Endothelial cell of umbilical vein (primary cell): Measurements from ENCODE around the gene P2RY6. TPM values are rescaled to one million over a fixed set of nuclear protein-coding genes. Genes with fewer than 3 reads are reported as not detected.

Experiments used
- BruUV-seq: library from RNA; stranded (reverse); fragments of 400-500 nt; replicated peaks from 2 replicates; lab custom pipeline; 2021; lab: Mats Ljungman, UMichigan
- CTCF ChIA-PET: fragments of 300-600, 350-600 bp; sonication (Branson Sonifier 250); formaldehyde crosslinking; loops from one replicate; lab custom pipeline; 2021; ENCODE audit warnings: antibody characterized with exemption, inconsistent platforms; lab: Charles Lee
- POLR2A ChIA-PET: fragments of 300-600, 350-600 bp; sonication (Branson Sonifier 250); formaldehyde crosslinking; loops from one replicate; lab custom pipeline; 2021; ENCODE audit warnings: antibody characterized with exemption, inconsistent platforms; lab: Charles Lee
- DNase-seq: peaks from one replicate; pipeline ENCODE4 v3.0.0-alpha.2; 2011; ENCODE audit warnings: low read depth, low spot score
- FAIRE-seq: peaks from 2 replicates; lab custom pipeline; 2011; peaks lifted over from hg19 to GRCh38; lab: Jason Lieb, UNC
- H2AFZ ChIP-seq: 2 replicates; pipeline ENCODE4 v1.6.0; 2012; ENCODE audit warnings: low read depth, low read length, control low read depth, inconsistent platforms
- H3K27ac ChIP-seq: 2 replicates; pipeline ENCODE4 v1.5.1; 2011; ENCODE audit warnings: low read depth, mild to moderate bottlenecking, control low read depth, low read length, moderate library complexity; ENCODE audit not compliant: insufficient read depth
- H3K27me3 ChIP-seq, 2 experiments: 2 replicates each; pipeline versions ENCODE4 v1.6.0 to v1.6.1; 2011; ENCODE audit warnings: low read length in 2 of 2, mixed read lengths in 1 of 2; ENCODE audit not compliant: control insufficient read depth in 2 of 2, insufficient read depth in 2 of 2
- H3K36me3 ChIP-seq, 2 experiments: 2 replicates in 1 of 2; 3 replicates in 1 of 2; pipeline ENCODE4 v1.5.1; 2011; ENCODE audit warnings: low read length in 2 of 2, mild to moderate bottlenecking in 1 of 2, moderate library complexity in 1 of 2; ENCODE audit not compliant: control insufficient read depth in 2 of 2, insufficient read depth in 2 of 2; ENCODE audit errors: extremely low read depth in 1 of 2
- H3K4me1 ChIP-seq: 3 replicates; pipeline ENCODE4 v1.5.1; 2011; ENCODE audit warnings: mild to moderate bottlenecking, low read length; ENCODE audit not compliant: control insufficient read depth, insufficient read depth; ENCODE audit errors: extremely low read depth
- H3K4me2 ChIP-seq: 2 replicates; pipeline ENCODE4 v1.6.1; 2011; ENCODE audit warnings: low read length, control low read depth, mixed read lengths; ENCODE audit not compliant: insufficient read depth
- H3K4me3 ChIP-seq, 3 experiments: fragments of 200-600 bp in 1 of 3; sonication (generic), shearing (Covaris generic) in 1 of 3; replicated peaks in 1 of 3; 2 replicates each; pipeline ENCODE4 v1.5.1; 2011 to 2016; ENCODE audit warnings: control low read depth in 3 of 3, low read length in 3 of 3, mild to moderate bottlenecking in 2 of 3, inconsistent platforms in 1 of 3, low read depth in 1 of 3, moderate library complexity in 1 of 3; ENCODE audit not compliant: insufficient read depth in 1 of 3
- H3K79me2 ChIP-seq: 2 replicates; pipeline ENCODE4 v1.6.0; 2012; ENCODE audit warnings: low read length, inconsistent platforms; ENCODE audit not compliant: control insufficient read depth, insufficient read depth
- H3K9ac ChIP-seq: replicated peaks from 2 replicates; pipeline ENCODE3; 2011; ENCODE audit warnings: low read length, control low read depth; ENCODE audit not compliant: insufficient read depth; ENCODE audit errors: extremely low read depth
- H3K9me1 ChIP-seq: replicated peaks from 3 replicates; pipeline ENCODE4 v1.6.0; 2011; ENCODE audit warnings: mild to moderate bottlenecking, low read length; ENCODE audit not compliant: control insufficient read depth, insufficient read depth; ENCODE audit errors: extremely low read depth
- H3K9me3 ChIP-seq: replicated peaks from 2 replicates; pipeline ENCODE4 v1.5.1; 2012; ENCODE audit warnings: low read length, inconsistent platforms; ENCODE audit not compliant: control insufficient read depth, insufficient read depth
- H4K20me1 ChIP-seq: replicated peaks from 2 replicates; pipeline ENCODE3; 2011; ENCODE audit warnings: mild to moderate bottlenecking, low read length; ENCODE audit not compliant: control insufficient read depth, insufficient read depth; ENCODE audit errors: extremely low read depth
- CTCF ChIP-seq, 2 donors: IDR thresholded peaks; 1 replicate in 1 of 2; 2 replicates in 1 of 2; pipeline ENCODE4 v1.5.1; 2011; ENCODE audit warnings: low read length in 2 of 2, mild to moderate bottlenecking in 2 of 2, moderate library complexity in 2 of 2, control low read depth in 1 of 2, inconsistent platforms in 1 of 2, low read depth in 1 of 2; ENCODE audit not compliant: insufficient read depth in 1 of 2; ENCODE audit errors: extremely low read depth in 1 of 2
- EZH2 ChIP-seq: IDR thresholded peaks from 2 replicates; pipeline ENCODE4 v1.6.1; 2012; ENCODE audit warnings: borderline replicate concordance, low read depth, mild to moderate bottlenecking, moderate library complexity, low read length, inconsistent platforms; ENCODE audit not compliant: severe bottlenecking
- FOS ChIP-seq: IDR thresholded peaks from 2 replicates; pipeline ENCODE4 v1.6.1; 2011; ENCODE audit warnings: mild to moderate bottlenecking, low read length, moderate library complexity, borderline replicate concordance; ENCODE audit not compliant: insufficient read depth
- GATA2 ChIP-seq: IDR thresholded peaks from 2 replicates; pipeline ENCODE4 v1.7.0; 2011; ENCODE audit warnings: low read depth, mild to moderate bottlenecking, moderate library complexity, mixed read lengths, low read length; ENCODE audit not compliant: insufficient read length, insufficient read depth
- JUN ChIP-seq: IDR thresholded peaks from 2 replicates; pipeline ENCODE4 v1.6.1; 2011; ENCODE audit warnings: borderline replicate concordance, low read depth; ENCODE audit not compliant: insufficient read length, insufficient read depth
- MAX ChIP-seq: IDR thresholded peaks from 2 replicates; pipeline ENCODE4 v1.6.1; 2011; ENCODE audit not compliant: insufficient read depth, insufficient read length
- POLR2A ChIP-seq: IDR thresholded peaks from 2 replicates; pipeline ENCODE4 v1.6.1; 2012; ENCODE audit warnings: low read depth, mild to moderate bottlenecking, control low read depth, low read length
- POLR2AphosphoS5 ChIP-seq: IDR thresholded peaks from 2 replicates; pipeline ENCODE4 v1.6.1; 2012; ENCODE audit warnings: low read depth, mild to moderate bottlenecking, control low read depth, low read length, moderate library complexity; ENCODE audit not compliant: insufficient read depth
- dilution Hi-C: fragments of 300-500 bp; cut with MboI; formaldehyde crosslinking; loops from one replicate; pipeline ENCODE4 v1.15.0; 2019; ENCODE audit warnings: low sequenced_read_pairs; ENCODE audit not compliant: extremely low pct_ligation_motif_present
- intact Hi-C: fragments of 100-400 bp; cut with micrococcal nuclease; formaldehyde crosslinking; loops from one replicate; pipeline ENCODE4 v1.10.0; 2022
- polyA plus RNA-seq, 4 experiments: library from polyadenylated mRNA; depleted of rRNA in 3 of 4; stranded (reverse) in 3 of 4; unstranded in 1 of 4; fragments of >200 nt; gene quantifications; 2 replicates each; pipeline versions ENCODE4 v1.2.1 to v1.2.3, GENCODE V29; 2011 to 2012; ENCODE audit warnings: missing spikeins in 1 of 4
- total RNA-seq: library from RNA; stranded (reverse); gene quantifications from 2 replicates; pipeline ENCODE4 v1.2.3, GENCODE V29; 2021

P2RY6 gene
- total and polyA plus RNA-seq, 2 donors (not counting 3 experiments of a cell fraction or from before 2014, with no cell fraction given): 0.47 TPM; not detected in 1

GRCh38 chr11:73268671-73269271, 3.4 kb upstream of the P2RY6 start:
- Histone ChIP-seq H2AFZ (no peak overlapping the region), H3K79me2 (no peaks in the 10 kb centered on the region), H3K4me3 (no peak overlapping the region), H4K20me1 (no peaks in the 10 kb centered on the region), H3K9me3 (no peaks in the 10 kb centered on the region), H3K27ac (no peak overlapping the region), H3K27me3 (peaks cover 14 to 20% of the 10 kb centered on the region in 2 experiments), H3K4me2 (no peak overlapping the region), H3K9ac (no peak overlapping the region), H3K36me3 (no peaks in the 10 kb centered on the region), H3K9me1 (no peaks in the 10 kb centered on the region), H3K4me1 (no peaks in the 10 kb centered on the region)
- BruUV-seq: no TSS peak
- DNase-seq (no peak), FAIRE-seq (no peak)
- no peak for TF ChIP-seq POLR2AphosphoS5
- no peak for TF ChIP-seq GATA2
- TF ChIP-seq POLR2A: no peak
- no peak for TF ChIP-seq MAX
- TF ChIP-seq EZH2: no peak
- TF ChIP-seq FOS: no peak
- no peak for TF ChIP-seq CTCF (IDR thresholded peaks at IDR 0.05; ENCODE audit: extremely low read depth in 1 of 2, insufficient read depth in 1 of 2, low read depth in 1 of 2, low read length in 2 of 2)
- TF ChIP-seq JUN: no peak
- intact Hi-C loops (no loop called here), dilution Hi-C loops (no loop called here)
- POLR2A ChIA-PET: no interaction called here
- CTCF ChIA-PET: interaction anchor here (1.1 to 1.8 kb wide), 4 partner anchors 14 to 84 kb away, joined by 3 to 10 read pairs (median 5); no protein-coding TSS in a partner anchor
